ENCODE data around the gene TNNT3. TPM values are rescaled to one million over a fixed set of nuclear protein-coding genes. Genes with fewer than 3 reads are reported as not detected.

The TNNT3 gene
- total RNA-seq, 1 experiment from 2014 or later = not detected

DNA sequence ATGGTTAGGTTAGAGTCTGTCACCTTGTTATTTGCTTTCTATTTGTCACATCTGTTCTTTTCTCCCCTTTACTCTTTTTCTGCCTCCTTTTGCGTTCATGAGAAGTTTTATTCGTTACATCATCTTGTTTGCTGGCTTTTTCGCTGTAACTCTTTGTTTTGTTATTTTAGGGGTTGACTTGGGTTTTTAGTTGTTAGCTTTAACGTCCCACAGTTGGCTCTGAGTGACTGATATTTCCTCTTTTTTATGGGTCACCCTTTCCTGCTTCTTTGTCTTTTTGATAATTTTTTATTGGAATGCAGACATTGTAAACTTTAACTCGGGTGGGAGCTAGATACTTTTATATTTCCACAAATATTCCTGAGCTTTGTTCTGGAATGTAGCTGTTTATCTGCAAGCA is 13.3 kb upstream of the TNNT3 start:
- no peaks in the 10 kb centered on the region for H3K9me2 ChIP-seq (ENCODE audit: insufficient read depth)
- ChIA-PET POLR2A (ENCODE audit: unreplicated experiment) (interaction anchor here (0.6 kb wide), 1 partner anchor 25 kb away, joined by 3 read pairs; no protein-coding TSS in a partner anchor), CTCF (interaction anchor here (0.5 to 0.8 kb wide), 2 partner anchors 206 to 353 kb away, joined by 3 to 9 read pairs; no protein-coding TSS in a partner anchor)
- TF ChIP-seq, protein P1, sequence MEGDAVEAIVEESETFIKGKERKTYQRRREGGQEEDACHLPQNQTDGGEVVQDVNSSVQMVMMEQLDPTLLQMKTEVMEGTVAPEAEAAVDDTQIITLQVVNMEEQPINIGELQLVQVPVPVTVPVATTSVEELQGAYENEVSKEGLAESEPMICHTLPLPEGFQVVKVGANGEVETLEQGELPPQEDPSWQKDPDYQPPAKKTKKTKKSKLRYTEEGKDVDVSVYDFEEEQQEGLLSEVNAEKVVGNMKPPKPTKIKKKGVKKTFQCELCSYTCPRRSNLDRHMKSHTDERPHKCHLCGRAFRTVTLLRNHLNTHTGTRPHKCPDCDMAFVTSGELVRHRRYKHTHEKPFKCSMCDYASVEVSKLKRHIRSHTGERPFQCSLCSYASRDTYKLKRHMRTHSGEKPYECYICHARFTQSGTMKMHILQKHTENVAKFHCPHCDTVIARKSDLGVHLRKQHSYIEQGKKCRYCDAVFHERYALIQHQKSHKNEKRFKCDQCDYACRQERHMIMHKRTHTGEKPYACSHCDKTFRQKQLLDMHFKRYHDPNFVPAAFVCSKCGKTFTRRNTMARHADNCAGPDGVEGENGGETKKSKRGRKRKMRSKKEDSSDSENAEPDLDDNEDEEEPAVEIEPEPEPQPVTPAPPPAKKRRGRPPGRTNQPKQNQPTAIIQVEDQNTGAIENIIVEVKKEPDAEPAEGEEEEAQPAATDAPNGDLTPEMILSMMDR (conservative IDR thresholded peaks at IDR 0.05) = no peak
- TF ChIP-seq EZH2 (IDR thresholded peaks at IDR 0.05; ENCODE audit: low read depth) = no peak
- no peak overlapping the region for H3K4me3 ChIP-seq
- H3K36me3 ChIP-seq (ENCODE audit: low read depth) = no peaks in the 10 kb centered on the region
- intact Hi-C loops (cut with micrococcal nuclease; ENCODE audit: unreplicated experiment) = no loop called here
- no peaks in the 10 kb centered on the region for H3K4me1 ChIP-seq (replicated peaks; ENCODE audit: insufficient read depth)
- no peak overlapping the region for H2AFZ ChIP-seq
- no peaks in the 10 kb centered on the region for H4K20me1 ChIP-seq (ENCODE audit: insufficient read depth)
- no peaks in the 10 kb centered on the region for H3F3A ChIP-seq (ENCODE audit: insufficient read depth, low read depth)
- DNase-seq = no peak
- peaks cover 53% of the 10 kb centered on the region for H3K27me3 ChIP-seq (ENCODE audit: insufficient read depth, low read depth)
- no peak overlapping the region for H3K27ac ChIP-seq
- H3K4me2 ChIP-seq = no peak overlapping the region
- H3K9me3 ChIP-seq (ENCODE audit: insufficient read depth, low read depth) = no peaks in the 10 kb centered on the region
- H3K79me2 ChIP-seq (ENCODE audit: low read depth) = no peaks in the 10 kb centered on the region
- BruUV-seq (replicated peaks) = no TSS peak

DNA sequence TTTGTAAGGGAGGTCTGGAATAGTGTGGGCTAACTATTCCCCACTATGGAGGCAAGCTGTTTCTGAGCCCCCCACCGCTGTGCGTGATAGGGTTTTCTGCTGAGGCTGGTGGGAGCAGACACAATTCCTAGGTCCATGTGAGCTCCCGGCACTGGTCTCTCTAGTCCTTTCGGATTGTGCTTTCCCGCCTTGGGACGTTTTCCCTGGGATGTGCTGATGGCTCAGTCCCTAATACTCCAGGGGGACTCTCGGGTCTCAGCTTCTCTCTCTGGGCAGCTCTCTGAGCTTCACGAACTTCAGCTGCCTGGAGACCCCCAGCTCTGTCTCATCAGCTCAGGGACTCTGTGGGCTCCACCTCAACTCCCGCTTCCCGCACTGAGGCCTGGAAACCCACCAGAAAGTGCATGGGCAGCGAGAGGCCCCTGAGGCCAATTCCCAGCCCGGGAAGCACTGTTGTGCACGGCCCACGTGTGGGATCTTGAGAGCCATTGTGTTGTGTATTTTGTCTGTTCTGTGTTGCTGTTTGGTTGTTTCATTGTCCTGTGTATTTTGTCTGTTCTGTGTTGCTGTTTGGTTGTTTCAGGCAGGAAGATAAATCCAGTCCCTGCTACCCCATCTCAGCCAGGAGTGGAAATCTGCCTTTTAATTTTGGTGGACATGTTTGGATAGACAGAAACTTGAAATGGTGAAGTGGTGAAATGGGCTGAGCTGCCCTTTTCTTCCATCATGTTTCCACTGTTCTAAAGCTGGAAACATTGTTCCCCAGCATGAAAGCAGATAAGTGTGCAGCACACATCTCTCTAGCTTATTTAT is 12.7 kb upstream of the TNNT3 start:
- DNase-seq = no peak
- no peaks in the 10 kb centered on the region for H3K36me3 ChIP-seq (ENCODE audit: low read depth)
- H4K20me1 ChIP-seq (ENCODE audit: insufficient read depth) = no peaks in the 10 kb centered on the region
- POLR2A ChIA-PET (ENCODE audit: unreplicated experiment) = interaction anchor here (0.6 kb wide), 1 partner anchor 24 kb away, joined by 3 read pairs; no protein-coding TSS in a partner anchor
- no peaks in the 10 kb centered on the region for H3F3A ChIP-seq (ENCODE audit: insufficient read depth, low read depth)
- BruUV-seq (replicated peaks) = no TSS peak
- no peak overlapping the region for H3K4me3 ChIP-seq
- no peaks in the 10 kb centered on the region for H3K79me2 ChIP-seq (ENCODE audit: low read depth)
- intact Hi-C loops (cut with micrococcal nuclease; ENCODE audit: unreplicated experiment) = no loop called here
- H3K4me1 ChIP-seq (replicated peaks; ENCODE audit: insufficient read depth) = no peaks in the 10 kb centered on the region
- no peak overlapping the region for H2AFZ ChIP-seq
- CTCF ChIA-PET = interaction anchor here (0.5 to 0.8 kb wide), 2 partner anchors 206 to 354 kb away, joined by 3 to 9 read pairs; no protein-coding TSS in a partner anchor
- no peak overlapping the region for H3K4me2 ChIP-seq
- H3K9me3 ChIP-seq (ENCODE audit: insufficient read depth, low read depth) = no peaks in the 10 kb centered on the region
- H3K9me2 ChIP-seq (ENCODE audit: insufficient read depth) = no peaks in the 10 kb centered on the region
- peaks cover 49% of the 10 kb centered on the region for H3K27me3 ChIP-seq (ENCODE audit: insufficient read depth, low read depth)
- no peak overlapping the region for H3K27ac ChIP-seq
- no peak for TF ChIP-seq EZH2 (IDR thresholded peaks at IDR 0.05; ENCODE audit: low read depth)
- TF ChIP-seq, protein P1 (conservative IDR thresholded peaks at IDR 0.05) = no peak

DNA sequence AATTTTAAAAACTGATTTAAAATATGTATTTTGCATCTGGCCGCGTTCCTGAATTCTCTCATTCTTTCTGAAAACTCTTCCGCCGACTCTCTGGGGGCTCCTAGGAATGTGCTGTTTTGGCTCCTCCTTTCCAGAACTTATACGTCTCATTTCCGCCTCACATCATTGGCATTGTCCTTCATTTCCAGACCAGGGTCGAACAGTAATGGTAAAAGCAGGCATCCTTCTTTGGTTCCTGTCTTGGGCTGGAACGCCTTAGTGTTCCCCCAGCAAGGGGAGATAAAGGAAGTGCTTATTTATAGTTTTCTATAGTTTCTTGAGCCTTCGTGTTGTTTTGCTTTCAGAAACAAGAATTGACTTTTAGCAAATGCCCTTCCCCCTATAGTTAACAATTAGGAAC is 10.9 kb upstream of the TNNT3 start:
- Histone ChIP-seq H3K36me3 (ENCODE audit: low read depth) (no peaks in the 10 kb centered on the region), H2AFZ (no peak overlapping the region), H3F3A (ENCODE audit: insufficient read depth, low read depth) (no peaks in the 10 kb centered on the region), H3K9me2 (ENCODE audit: insufficient read depth) (no peaks in the 10 kb centered on the region), H4K20me1 (ENCODE audit: insufficient read depth) (no peaks in the 10 kb centered on the region), H3K27me3 (ENCODE audit: insufficient read depth, low read depth) (peaks cover 46% of the 10 kb centered on the region), H3K4me3 (no peak overlapping the region), H3K79me2 (ENCODE audit: low read depth) (no peaks in the 10 kb centered on the region), H3K27ac (no peak overlapping the region), H3K4me1 (replicated peaks; ENCODE audit: insufficient read depth) (no peaks in the 10 kb centered on the region), H3K9me3 (ENCODE audit: insufficient read depth, low read depth) (no peaks in the 10 kb centered on the region), H3K4me2 (no peak overlapping the region)
- DNase-seq = no peak
- TF ChIP-seq EZH2 (IDR thresholded peaks at IDR 0.05; ENCODE audit: low read depth) = no peak
- TF ChIP-seq, protein P1 (conservative IDR thresholded peaks at IDR 0.05) = no peak
- intact Hi-C loops (cut with micrococcal nuclease; ENCODE audit: unreplicated experiment) = no loop called here
- ChIA-PET POLR2A (ENCODE audit: unreplicated experiment) (no interaction called here), CTCF (no interaction called here)
- BruUV-seq (replicated peaks) = no TSS peak
